ENCODE measurements around the gene SMAD4. TPM values are rescaled to one million over a fixed set of nuclear protein-coding genes. Genes with fewer than 3 reads are reported as not detected.

SMAD4 gene
- total RNA-seq, 1 experiment from 2014 or later: 96.3 TPM

GRCh38 chr18:51100385-51101120, 70.5 kb downstream of the SMAD4 start:
- CTCF ChIA-PET: no interaction called here
- DNase-seq (ENCODE audit: low read depth, low spot score) (no peak), ATAC-seq (peak; percentile 59; the same call in 1 of the 2 replicates)
- RAD21 ChIA-PET (ENCODE audit: low non-redundant PET in 1 of 2, low total read pairs in 2 of 2, uncharacterized antibody in 2 of 2, unreplicated experiment in 2 of 2): no interaction called here
- Histone ChIP-seq H2AFZ (ENCODE audit: low read depth, low read length, poor library complexity, severe bottlenecking) (no peak overlapping the region), H3K4me2 (ENCODE audit: low read length) (no peak overlapping the region), H3K27me3 (ENCODE audit: insufficient read depth, low read length) (no peaks in the 10 kb centered on the region), H3K27ac (ENCODE audit: low read depth, low read length) (no peak overlapping the region), H3K79me2 (ENCODE audit: insufficient read depth, low read length) (no peaks in the 10 kb centered on the region), H3K36me3 (ENCODE audit: control insufficient read depth in 1 of 2, insufficient read depth in 2 of 2, low read length in 2 of 2) (no peaks in the 10 kb centered on the region), H3K4me3 (replicated peaks in 1 of 2; ENCODE audit: low read depth in 1 of 2, low read length in 2 of 2) (no peak overlapping the region), H3K9me2 (ENCODE audit: insufficient read depth) (no peaks in the 10 kb centered on the region), H3K9me3 (ENCODE audit: control insufficient read depth in 1 of 2, insufficient read depth in 1 of 2, low read depth in 1 of 2, low read length in 2 of 2) (no peaks in the 10 kb centered on the region), H4K20me1 (ENCODE audit: insufficient read depth) (no peaks in the 10 kb centered on the region), H3K9ac (ENCODE audit: low read length) (no peak overlapping the region), H3K4me1 (ENCODE audit: control insufficient read depth in 1 of 2, insufficient read depth in 2 of 2, low read length in 2 of 2) (no peaks in the 10 kb centered on the region)
- POLR2A ChIA-PET: no interaction called here
- intact Hi-C loops (cut with micrococcal nuclease): no loop called here
- TF ChIP-seq ZNF274 (IDR thresholded peaks at IDR 0.05; ENCODE audit: low read depth, low read length): no peak
- TF ChIP-seq CEBPB (IDR thresholded peaks at IDR 0.05; ENCODE audit: low read depth): no peak
- TF ChIP-seq ELF1 (IDR thresholded peaks at IDR 0.05; ENCODE audit: borderline replicate concordance, low read depth): no peak
- TF ChIP-seq, protein P1, sequence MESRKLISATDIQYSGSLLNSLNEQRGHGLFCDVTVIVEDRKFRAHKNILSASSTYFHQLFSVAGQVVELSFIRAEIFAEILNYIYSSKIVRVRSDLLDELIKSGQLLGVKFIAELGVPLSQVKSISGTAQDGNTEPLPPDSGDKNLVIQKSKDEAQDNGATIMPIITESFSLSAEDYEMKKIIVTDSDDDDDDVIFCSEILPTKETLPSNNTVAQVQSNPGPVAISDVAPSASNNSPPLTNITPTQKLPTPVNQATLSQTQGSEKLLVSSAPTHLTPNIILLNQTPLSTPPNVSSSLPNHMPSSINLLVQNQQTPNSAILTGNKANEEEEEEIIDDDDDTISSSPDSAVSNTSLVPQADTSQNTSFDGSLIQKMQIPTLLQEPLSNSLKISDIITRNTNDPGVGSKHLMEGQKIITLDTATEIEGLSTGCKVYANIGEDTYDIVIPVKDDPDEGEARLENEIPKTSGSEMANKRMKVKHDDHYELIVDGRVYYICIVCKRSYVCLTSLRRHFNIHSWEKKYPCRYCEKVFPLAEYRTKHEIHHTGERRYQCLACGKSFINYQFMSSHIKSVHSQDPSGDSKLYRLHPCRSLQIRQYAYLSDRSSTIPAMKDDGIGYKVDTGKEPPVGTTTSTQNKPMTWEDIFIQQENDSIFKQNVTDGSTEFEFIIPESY (IDR thresholded peaks at IDR 0.05; ENCODE audit: extremely low read depth, insufficient replicate concordance, low read length): no peak
- TF ChIP-seq SRF (IDR thresholded peaks at IDR 0.05; ENCODE audit: low read depth): no peak
- TF ChIP-seq POLR2A (IDR thresholded peaks at IDR 0.05; ENCODE audit: borderline replicate concordance, extremely low read depth, insufficient read depth, insufficient read length): no peak
- TF ChIP-seq ZFX (IDR thresholded peaks at IDR 0.05): no peak
- no peak for TF ChIP-seq SIN3A (IDR thresholded peaks at IDR 0.05; ENCODE audit: low read depth)
- BruUV-seq (replicated peaks): no TSS peak

DNA sequence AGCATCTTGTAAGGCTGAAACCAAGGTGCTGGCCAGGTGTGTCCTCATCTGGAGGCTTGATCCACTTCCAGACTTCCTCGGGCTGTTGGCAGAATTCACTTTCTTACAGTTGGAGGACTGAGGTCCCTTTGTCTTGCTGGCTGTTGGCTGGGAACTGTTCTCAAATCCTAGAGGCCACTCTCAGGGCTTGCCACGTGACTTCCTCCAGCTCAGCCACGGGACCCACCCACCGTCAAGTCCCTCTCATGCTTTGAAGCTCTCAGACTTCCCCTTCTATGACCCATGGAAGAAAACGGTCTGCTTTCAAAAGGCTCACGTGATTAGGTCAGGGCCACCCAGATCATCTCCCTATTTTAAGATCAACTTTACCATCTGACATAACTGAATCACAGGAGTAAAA, 77.1 kb downstream of the SMAD4 start:
- H3K79me2 ChIP-seq (ENCODE audit: insufficient read depth, low read length): no peaks in the 10 kb centered on the region
- H3K4me3 ChIP-seq (replicated peaks in 1 of 2; ENCODE audit: low read depth in 1 of 2, low read length in 2 of 2): no peak overlapping the region
- no peak overlapping the region; the same call in 1 of the 2 replicates for H3K4me2 ChIP-seq (ENCODE audit: low read length)
- H3K9ac ChIP-seq (ENCODE audit: low read length): no peak overlapping the region
- ChIA-PET RAD21 (ENCODE audit: low non-redundant PET in 1 of 2, low total read pairs in 2 of 2, uncharacterized antibody in 2 of 2, unreplicated experiment in 2 of 2) (no interaction called here), CTCF (no interaction called here), POLR2A (no interaction called here)
- H4K20me1 ChIP-seq (ENCODE audit: insufficient read depth): no peaks in the 10 kb centered on the region
- no peaks in the 10 kb centered on the region for H3K9me3 ChIP-seq (ENCODE audit: control insufficient read depth in 1 of 2, insufficient read depth in 1 of 2, low read depth in 1 of 2, low read length in 2 of 2)
- intact Hi-C loops (cut with micrococcal nuclease): no loop called here
- no TSS peak for BruUV-seq (replicated peaks)
- DNase-seq (ENCODE audit: low read depth, low spot score): no peak
- ATAC-seq: no peak
- H3K27me3 ChIP-seq (ENCODE audit: insufficient read depth, low read length): no peaks in the 10 kb centered on the region
- H2AFZ ChIP-seq (ENCODE audit: low read depth, low read length, poor library complexity, severe bottlenecking): no peak overlapping the region
- no peaks in the 10 kb centered on the region for H3K9me2 ChIP-seq (ENCODE audit: insufficient read depth)
- H3K27ac ChIP-seq (ENCODE audit: low read depth, low read length): no peak overlapping the region
- H3K36me3 ChIP-seq (ENCODE audit: control insufficient read depth in 1 of 2, insufficient read depth in 2 of 2, low read length in 2 of 2): no peaks in the 10 kb centered on the region
- H3K4me1 ChIP-seq (ENCODE audit: control insufficient read depth in 1 of 2, insufficient read depth in 2 of 2, low read length in 2 of 2): peaks cover 0 to 12% of the 10 kb centered on the region in 2 experiments; a peak in 2 of 4 replicates
- TF ChIP-seq TCF7L2 (IDR thresholded peaks at IDR 0.05; ENCODE audit: borderline replicate concordance, extremely low read depth, insufficient read depth, insufficient read length) (no peak), ATF3 (IDR thresholded peaks at IDR 0.05) (no peak), YY1 (IDR thresholded peaks at IDR 0.05; ENCODE audit: extremely low read depth, insufficient replicate concordance, low read depth, low read length) (no peak), JUND (IDR thresholded peaks at IDR 0.05) (no peak), MAX (IDR thresholded peaks at IDR 0.05) (no peak)
- TF ChIP-seq, protein P1 (IDR thresholded peaks at IDR 0.05; ENCODE audit: extremely low read depth, insufficient replicate concordance, low read length): no peak

Data from HCT116 (cell line).